GM12874 (cell line): ENCODE results near the gene HPCAL1.

Experiments used
- CTCF ChIP-seq: IDR thresholded peaks from 2 replicates; pipeline ENCODE4 v1.5.1; 2011; ENCODE audit warnings: low read depth, mild to moderate bottlenecking, control low read depth, low read length, moderate library complexity; ENCODE audit not compliant: insufficient read depth

HPCAL1 gene

DNA sequence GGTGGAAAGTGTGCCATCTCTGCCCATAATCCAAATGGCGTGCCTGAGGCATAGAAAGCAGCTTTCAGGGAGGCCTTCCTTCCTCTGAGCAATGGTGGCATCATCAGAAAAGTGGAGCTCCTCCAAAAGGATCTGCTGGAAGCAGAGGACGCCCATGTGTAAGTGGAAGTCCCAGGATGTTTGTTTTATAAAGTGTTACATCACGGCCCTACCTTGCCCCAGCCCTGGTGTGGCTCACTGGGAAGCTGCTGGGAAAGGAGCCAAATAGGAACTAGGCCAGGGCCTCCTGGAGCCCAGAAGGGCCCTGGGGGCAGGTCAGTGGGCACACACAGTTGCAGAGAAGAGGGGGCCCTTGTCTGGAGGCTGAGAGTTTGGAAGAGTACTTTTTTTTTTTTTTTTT is 149.6 kb downstream of the HPCAL1 start:
- no peak for TF ChIP-seq CTCF

GRCh38 chr2:10452956-10453904 is 150.5 kb downstream of the HPCAL1 start:
- no peak for TF ChIP-seq CTCF

DNA sequence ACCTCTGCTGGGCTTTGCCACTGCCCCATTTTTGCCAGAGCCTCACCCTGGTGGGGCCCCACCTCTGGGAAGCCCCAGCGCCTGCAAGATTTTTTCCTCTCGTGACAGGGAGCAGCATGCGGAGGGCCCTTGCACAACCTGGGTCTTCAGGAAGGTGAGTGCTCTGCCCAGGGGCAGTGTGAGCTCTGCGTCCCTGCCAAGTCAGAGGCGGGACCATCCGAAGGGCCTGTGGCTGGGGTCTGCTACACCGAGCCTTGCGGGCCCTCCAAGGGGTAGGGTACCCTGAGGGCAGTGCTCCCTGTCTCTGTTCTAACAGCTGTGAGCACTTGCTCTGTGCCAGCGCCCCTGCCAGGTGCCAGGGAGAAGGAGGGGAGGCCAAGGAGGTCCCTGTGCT is 151.2 kb downstream of the HPCAL1 start:
- TF ChIP-seq CTCF, result no peak

DNA sequence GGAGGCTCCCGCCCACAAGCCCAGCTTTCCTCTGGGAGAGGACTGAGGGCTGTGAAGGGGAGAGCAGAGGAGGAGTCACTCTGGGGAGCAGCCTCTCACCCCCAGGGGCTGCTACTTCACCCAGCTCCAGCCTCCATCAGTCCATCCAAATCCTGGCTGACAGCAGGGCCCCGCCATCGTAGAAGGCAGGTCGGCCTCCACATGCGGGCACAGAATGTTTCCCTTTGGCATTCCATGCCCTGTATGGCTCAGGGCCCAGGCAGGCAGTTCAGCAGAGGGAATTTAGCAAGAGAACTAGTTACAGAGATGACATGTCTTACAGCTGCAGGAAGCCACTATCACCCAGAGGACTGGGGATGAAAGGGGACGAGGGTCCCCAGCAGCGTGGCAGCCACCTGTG is 151.8 kb downstream of the HPCAL1 start:
- TF ChIP-seq CTCF, result no peak

GRCh38 chr2:10457846-10458598 is 155.3 kb downstream of the HPCAL1 start:
- no peak for TF ChIP-seq CTCF

GRCh38 chr2:10460366-10460796 is 157.7 kb downstream of the HPCAL1 start:
- no peak for TF ChIP-seq CTCF
